ENCODE measurements around the gene TNFRSF4. TPM values are rescaled to one million over a fixed set of nuclear protein-coding genes. Genes with fewer than 3 reads are reported as not detected.

The TNFRSF4 gene
- total and polyA plus RNA-seq, 2 of the 13 experiments (the other 11 are each of a cell fraction or from before 2014, with no cell fraction given): not detected

GRCh38 chr1:1164701-1165451, 49.1 kb downstream of the TNFRSF4 start (continued):
- TF ChIP-seq SNAI1 (CRISPR knock-in tag; IDR thresholded peaks at IDR 0.05; ENCODE audit: borderline replicate concordance): peak; percentile 82; the same call in 1 of the 2 replicates
- TF ChIP-seq CAMTA2 (CRISPR knock-in tag; IDR thresholded peaks at IDR 0.05; ENCODE audit: borderline replicate concordance): peak; percentile 83; the same call in 1 of the 2 replicates
- no peak for TF ChIP-seq ZNF775 (CRISPR knock-in tag; IDR thresholded peaks at IDR 0.05; ENCODE audit: borderline replicate concordance)
- no peak; the same call in 1 of the 2 replicates for TF ChIP-seq RARA (CRISPR knock-in tag; IDR thresholded peaks at IDR 0.05)
- TF ChIP-seq MAX (IDR thresholded peaks at IDR 0.05): peak; percentile 70
- no peak for TF ChIP-seq CBX5 (CRISPR knock-in tag; IDR thresholded peaks at IDR 0.05; ENCODE audit: borderline replicate concordance)
- no peak for TF ChIP-seq ZNF878 (CRISPR knock-in tag; IDR thresholded peaks at IDR 0.05)
- peak; percentile 30; the same call in 1 of the 2 replicates for TF ChIP-seq TCF7 (IDR thresholded peaks at IDR 0.05; ENCODE audit: low read depth)
- TF ChIP-seq ZNF101 (CRISPR knock-in tag; IDR thresholded peaks at IDR 0.05; ENCODE audit: borderline replicate concordance, low read depth): no peak
- peak; percentile 55 for TF ChIP-seq ZEB1 (IDR thresholded peaks at IDR 0.05; ENCODE audit: insufficient replicate concordance, low read depth)
- TF ChIP-seq HNRNPK (IDR thresholded peaks at IDR 0.05; ENCODE audit: low read depth, low read length, poor library complexity, severe bottlenecking): no peak
- TF ChIP-seq ZC3H13 (CRISPR knock-in tag; IDR thresholded peaks at IDR 0.05): no peak
- no peak for TF ChIP-seq MZF1 (CRISPR knock-in tag; IDR thresholded peaks at IDR 0.05; ENCODE audit: borderline replicate concordance)
- TF ChIP-seq CCDC6 (CRISPR knock-in tag; IDR thresholded peaks at IDR 0.05): peak; percentile 42; the same call in 1 of the 2 replicates
- no peak for TF ChIP-seq E2F2 (CRISPR knock-in tag; IDR thresholded peaks at IDR 0.05; ENCODE audit: borderline replicate concordance)
- no peak for TF ChIP-seq GZF1 (CRISPR knock-in tag; IDR thresholded peaks at IDR 0.05)
- no peak for TF ChIP-seq ZNF274 (CRISPR knock-in tag; IDR thresholded peaks at IDR 0.05)
- TF ChIP-seq HOXD1 (CRISPR knock-in tag; IDR thresholded peaks at IDR 0.05): peak; percentile 11; the same call in 1 of the 2 replicates
- peak; percentile 46; the same call in 1 of the 2 replicates for TF ChIP-seq HDAC1 (CRISPR knock-in tag; IDR thresholded peaks at IDR 0.05)
- no peak for TF ChIP-seq DDIT3 (CRISPR knock-in tag; IDR thresholded peaks at IDR 0.05)
- no peak for TF ChIP-seq ZNF251 (CRISPR knock-in tag; IDR thresholded peaks at IDR 0.05)
- TF ChIP-seq NR1H2 (CRISPR knock-in tag; IDR thresholded peaks at IDR 0.05; ENCODE audit: borderline replicate concordance, low read depth): no peak
- no peak for TF ChIP-seq KAT7 (CRISPR knock-in tag; IDR thresholded peaks at IDR 0.05; ENCODE audit: borderline replicate concordance)
- peak; percentile 22 to 32; a peak in 1 of 4 replicates for TF ChIP-seq HMGXB4 (CRISPR knock-in tag; IDR thresholded peaks at IDR 0.05; ENCODE audit: borderline replicate concordance in 1 of 2, low read depth in 1 of 2)
- no peak for TF ChIP-seq MNT (IDR thresholded peaks at IDR 0.05)
